NCI-H1930 (cell line): ENCODE results near the gene ZNF554.

Experiments used
- DNase-seq, 2 experiments: peaks; one replicate each; lab custom pipeline; 2025; lab: John Stamatoyannopoulos, UW

The ZNF554 gene

GRCh38 chr19:2819540-2820111 is at the start of gene ZNF554:
ZNF554 (plus strand) TSS chr19:2819868; CDS start chr19:2820072, 204 bp downstream.
- DNase-seq, result peak; percentile 90 to 95

GRCh38 chr19:2770055-2771013 is 49.3 kb upstream of the ZNF554 start:
- DNase-seq, result no peak

- DNase-seq, result no peak
Measured at GRCh38 chr19:2771786-2772674, 47.6 kb upstream of the ZNF554 start.

- DNase-seq, result no peak
Measured at GRCh38 chr19:2774083-2774679, 45.5 kb upstream of the ZNF554 start.

- no peak for DNase-seq
Measured at GRCh38 chr19:2774953-2775555, 44.6 kb upstream of the ZNF554 start.

GRCh38 chr19:2775556-2776430 is 43.9 kb upstream of the ZNF554 start:
- no peak for DNase-seq

- no peak for DNase-seq
Measured at GRCh38 chr19:2777952-2778683, 41.5 kb upstream of the ZNF554 start.

GRCh38 chr19:2779121-2779740 is 40.4 kb upstream of the ZNF554 start:
- DNase-seq, result no peak

GRCh38 chr19:2780284-2780683 is 39.4 kb upstream of the ZNF554 start:
- DNase-seq, result no peak

- DNase-seq, result no peak
Measured at GRCh38 chr19:2782329-2782935, 37.2 kb upstream of the ZNF554 start.

- DNase-seq, result peak; percentile 95 to 96
Measured at GRCh38 chr19:2782936-2783780, 36.5 kb upstream of the ZNF554 start, which contains the start of gene SGTA. SGTA (minus strand) TSS chr19:2783273; CDS start chr19:2769068, 14,205 bp downstream.

GRCh38 chr19:2783781-2784145 is 35.9 kb upstream of the ZNF554 start:
- no peak for DNase-seq

GRCh38 chr19:2785244-2785997 is 34.2 kb upstream of the ZNF554 start, which contains the start of gene THOP1:
THOP1 (plus strand) TSS chr19:2785503; CDS start chr19:2785663, 160 bp downstream.
- peak; percentile 95 to 97 for DNase-seq

GRCh38 chr19:2787115-2787514 is 32.6 kb upstream of the ZNF554 start:
- no peak for DNase-seq

- no peak for DNase-seq
Measured at GRCh38 chr19:2788237-2788636, 31.4 kb upstream of the ZNF554 start.

- no peak for DNase-seq
Measured at GRCh38 chr19:2790194-2790556, 29.5 kb upstream of the ZNF554 start.
